SK-N-SH treated with all-trans-retinoic acid at 6 μM for 48 hours (cell line): ENCODE measurements around the gene TMEM164.

Experiments
- BACH2 ChIP-seq: fragments of 250-450 bp; sonication (Bioruptor Pico); IDR thresholded peaks from 2 replicates; pipeline ENCODE4 v1.9.0; 2021; ENCODE audit warnings: mild to moderate bottlenecking, borderline replicate concordance
- ESRRG ChIP-seq: fragments of 250-450 bp; sonication (Bioruptor Pico); IDR thresholded peaks from 2 replicates; pipeline ENCODE4 v1.6.1; 2021; ENCODE audit warnings: mild to moderate bottlenecking
- ISL1 ChIP-seq: fragments of 250-450 bp; sonication (Bioruptor Pico); IDR thresholded peaks from 2 replicates; pipeline ENCODE4 v2.1.2; 2022; ENCODE audit warnings: mild to moderate bottlenecking, moderate library complexity
- PPARA ChIP-seq: fragments of 250-450 bp; sonication (Bioruptor Pico); IDR thresholded peaks from 2 replicates; pipeline ENCODE4 v1.5.0; 2020; ENCODE audit warnings: mild to moderate bottlenecking, borderline replicate concordance
- RARB ChIP-seq: fragments of 250-450 bp; sonication (Bioruptor Pico); IDR thresholded peaks from 2 replicates; pipeline ENCODE4 v1.8.0; 2021; ENCODE audit warnings: mild to moderate bottlenecking, moderate library complexity
- SNAI2 ChIP-seq: fragments of 250-450 bp; sonication (Bioruptor Pico); IDR thresholded peaks from 2 replicates; pipeline ENCODE4 v1.5.0; 2020; ENCODE audit warnings: mild to moderate bottlenecking, moderate library complexity
- TCF4 ChIP-seq: fragments of 250-450 bp; sonication (Bioruptor Pico); IDR thresholded peaks from 2 replicates; pipeline ENCODE4 v1.8.0; 2021; ENCODE audit warnings: mild to moderate bottlenecking, moderate library complexity, borderline replicate concordance
- TOX ChIP-seq: fragments of 250-450 bp; sonication (Bioruptor Pico); IDR thresholded peaks from 2 replicates; pipeline ENCODE4 v1.8.0; 2021; ENCODE audit warnings: mild to moderate bottlenecking, moderate library complexity, borderline replicate concordance
- ZC3H10 ChIP-seq: fragments of 250-450 bp; sonication (Bioruptor Pico); IDR thresholded peaks from 2 replicates; pipeline ENCODE4 v1.5.1; 2021; ENCODE audit warnings: mild to moderate bottlenecking, moderate library complexity
- ZFP30 ChIP-seq: fragments of 450-650 bp; formaldehyde crosslinking; IDR thresholded peaks from 2 replicates; pipeline ENCODE4 v1.5.0; 2022; ENCODE audit warnings: mild to moderate bottlenecking, moderate library complexity
- ZNF565 ChIP-seq: fragments of 450-650 bp; formaldehyde crosslinking; conservative IDR thresholded peaks from 2 replicates; pipeline ENCODE4 v1.5.0; 2020; ENCODE audit warnings: low read depth, mild to moderate bottlenecking, moderate library complexity
- ZNF8 ChIP-seq: fragments of 450-650 bp; formaldehyde crosslinking; IDR thresholded peaks from 2 replicates; pipeline ENCODE4 v1.5.0; 2020; ENCODE audit warnings: mild to moderate bottlenecking, moderate library complexity
- TF ChIP-seq, protein P1 (sequence below): fragments of 250-450 bp; sonication (Bioruptor Pico); IDR thresholded peaks from 2 replicates; pipeline ENCODE4 v1.5.1; 2020; ENCODE audit warnings: low read depth, mild to moderate bottlenecking, moderate library complexity
- TF ChIP-seq, protein P2 (sequence below): fragments of 250-450 bp; sonication (Bioruptor Pico); IDR thresholded peaks from 2 replicates; pipeline ENCODE4 v1.5.0; 2020; ENCODE audit warnings: mild to moderate bottlenecking, moderate library complexity

DNA sequence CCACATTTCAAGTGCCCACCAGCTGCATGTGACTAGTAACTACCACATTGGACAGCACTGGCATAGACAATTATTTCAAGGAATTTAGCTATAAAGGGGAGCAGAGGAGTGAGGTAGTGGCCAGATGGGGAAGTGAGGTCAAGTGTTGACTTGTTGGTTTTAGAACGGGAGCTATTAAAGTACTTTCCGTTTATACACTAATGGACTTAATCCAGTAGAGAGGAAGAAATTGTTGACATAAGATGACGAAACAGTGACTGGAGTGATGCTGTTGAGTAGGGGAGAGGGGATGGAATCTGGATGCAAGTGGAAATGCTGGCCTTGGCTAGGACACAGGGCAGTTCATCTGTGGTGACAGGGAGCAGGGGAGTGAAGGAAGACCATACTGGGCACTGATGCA lies 160.6 kb downstream of the TMEM164 start:
- TF ChIP-seq ZNF565 (CRISPR knock-in tag) (no peak), SNAI2 (CRISPR knock-in tag) (no peak), ZFP30 (CRISPR knock-in tag) (no peak), TCF4 (CRISPR knock-in tag) (no peak), PPARA (CRISPR knock-in tag) (no peak), ISL1 (CRISPR knock-in tag) (no peak), RARB (CRISPR knock-in tag) (no peak), BACH2 (no peak), ZC3H10 (no peak), ESRRG (no peak), TOX (no peak), ZNF8 (CRISPR knock-in tag) (no peak)
- TF ChIP-seq, protein P1, sequence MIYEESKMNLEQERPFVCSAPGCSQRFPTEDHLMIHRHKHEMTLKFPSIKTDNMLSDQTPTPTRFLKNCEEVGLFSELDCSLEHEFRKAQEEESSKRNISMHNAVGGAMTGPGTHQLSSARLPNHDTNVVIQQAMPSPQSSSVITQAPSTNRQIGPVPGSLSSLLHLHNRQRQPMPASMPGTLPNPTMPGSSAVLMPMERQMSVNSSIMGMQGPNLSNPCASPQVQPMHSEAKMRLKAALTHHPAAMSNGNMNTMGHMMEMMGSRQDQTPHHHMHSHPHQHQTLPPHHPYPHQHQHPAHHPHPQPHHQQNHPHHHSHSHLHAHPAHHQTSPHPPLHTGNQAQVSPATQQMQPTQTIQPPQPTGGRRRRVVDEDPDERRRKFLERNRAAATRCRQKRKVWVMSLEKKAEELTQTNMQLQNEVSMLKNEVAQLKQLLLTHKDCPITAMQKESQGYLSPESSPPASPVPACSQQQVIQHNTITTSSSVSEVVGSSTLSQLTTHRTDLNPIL (CRISPR knock-in tag): no peak
- TF ChIP-seq, protein P2, sequence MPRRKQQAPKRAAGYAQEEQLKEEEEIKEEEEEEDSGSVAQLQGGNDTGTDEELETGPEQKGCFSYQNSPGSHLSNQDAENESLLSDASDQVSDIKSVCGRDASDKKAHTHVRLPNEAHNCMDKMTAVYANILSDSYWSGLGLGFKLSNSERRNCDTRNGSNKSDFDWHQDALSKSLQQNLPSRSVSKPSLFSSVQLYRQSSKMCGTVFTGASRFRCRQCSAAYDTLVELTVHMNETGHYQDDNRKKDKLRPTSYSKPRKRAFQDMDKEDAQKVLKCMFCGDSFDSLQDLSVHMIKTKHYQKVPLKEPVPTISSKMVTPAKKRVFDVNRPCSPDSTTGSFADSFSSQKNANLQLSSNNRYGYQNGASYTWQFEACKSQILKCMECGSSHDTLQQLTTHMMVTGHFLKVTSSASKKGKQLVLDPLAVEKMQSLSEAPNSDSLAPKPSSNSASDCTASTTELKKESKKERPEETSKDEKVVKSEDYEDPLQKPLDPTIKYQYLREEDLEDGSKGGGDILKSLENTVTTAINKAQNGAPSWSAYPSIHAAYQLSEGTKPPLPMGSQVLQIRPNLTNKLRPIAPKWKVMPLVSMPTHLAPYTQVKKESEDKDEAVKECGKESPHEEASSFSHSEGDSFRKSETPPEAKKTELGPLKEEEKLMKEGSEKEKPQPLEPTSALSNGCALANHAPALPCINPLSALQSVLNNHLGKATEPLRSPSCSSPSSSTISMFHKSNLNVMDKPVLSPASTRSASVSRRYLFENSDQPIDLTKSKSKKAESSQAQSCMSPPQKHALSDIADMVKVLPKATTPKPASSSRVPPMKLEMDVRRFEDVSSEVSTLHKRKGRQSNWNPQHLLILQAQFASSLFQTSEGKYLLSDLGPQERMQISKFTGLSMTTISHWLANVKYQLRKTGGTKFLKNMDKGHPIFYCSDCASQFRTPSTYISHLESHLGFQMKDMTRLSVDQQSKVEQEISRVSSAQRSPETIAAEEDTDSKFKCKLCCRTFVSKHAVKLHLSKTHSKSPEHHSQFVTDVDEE (CRISPR knock-in tag): no peak
